Measurements from ENCODE around the gene CALCB.

GRCh38 chr11:15038963-15039362, 34.4 kb upstream of the CALCB start:
- TF ChIP-seq POLR2AphosphoS5 (IDR thresholded peaks at IDR 0.05; ENCODE audit: insufficient read depth, low read depth, low read length) = no peak
- no peak for TF ChIP-seq CTCF (IDR thresholded peaks at IDR 0.05; ENCODE audit: extremely low read depth in 1 of 2, insufficient read depth in 1 of 2, low read depth in 1 of 2, low read length in 2 of 2)

Data from endothelial cell of umbilical vein (primary cell).